Panc1 (cell line): Measurements from ENCODE around the gene LHFPL3. TPM values are rescaled to one million over a fixed set of nuclear protein-coding genes. Genes with fewer than 3 reads are reported as not detected.

Experiments
- ATAC-seq: fragments of 200-7000 bp; cut with Tn5 transposase; 2 replicates; pipeline ENCODE4 v1.9.1; 2020; ENCODE audit warnings: mild to moderate bottlenecking, moderate library complexity
- BruUV-seq: library from RNA; stranded (reverse); fragments of 400-500 nt; replicated peaks from 2 replicates; lab custom pipeline; 2021; lab: Mats Ljungman, UMichigan
- CTCF ChIA-PET: fragments of 300-600 bp; sonication (Branson Sonifier 250); formaldehyde crosslinking; loops from one replicate; lab custom pipeline; 2022; ENCODE audit warnings: antibody characterized with exemption; lab: Charles Lee
- POLR2A ChIA-PET: fragments of 300-600 bp; sonication (Branson Sonifier 250); formaldehyde crosslinking; loops from one replicate; lab custom pipeline; 2022; ENCODE audit warnings: antibody characterized with exemption; lab: Charles Lee
- DNase-seq: peaks from one replicate; pipeline ENCODE4 v3.0.0-alpha.2; 2010; ENCODE audit warnings: low read depth, low spot score
- H3K27ac ChIP-seq: 2 replicates; pipeline ENCODE4 v1.5.1; 2011; ENCODE audit warnings: mild to moderate bottlenecking, low read length, inconsistent platforms
- H3K27me3 ChIP-seq: fragments of 200-500 bp; sonication (Bioruptor generic); 2 replicates; pipeline ENCODE4 v1.6.0; 2014; ENCODE audit warnings: low read length, inconsistent platforms; ENCODE audit not compliant: control insufficient read depth, insufficient read depth
- H3K36me3 ChIP-seq: fragments of 200-500 bp; sonication (Bioruptor generic); 2 replicates; pipeline ENCODE4 v1.5.1; 2014; ENCODE audit warnings: inconsistent platforms, mild to moderate bottlenecking, low read length, moderate library complexity; ENCODE audit not compliant: control insufficient read depth, insufficient read depth
- H3K4me1 ChIP-seq: 2 replicates; pipeline ENCODE4 v1.5.1; 2011; ENCODE audit warnings: inconsistent platforms, mild to moderate bottlenecking, low read length, moderate library complexity; ENCODE audit not compliant: control insufficient read depth, insufficient read depth
- H3K4me3 ChIP-seq, 2 experiments: 2 replicates each; pipeline ENCODE4 v1.5.1; 2011 to 2012; ENCODE audit warnings: low read depth in 2 of 2, low read length in 2 of 2, mild to moderate bottlenecking in 2 of 2, inconsistent platforms in 1 of 2, moderate library complexity in 1 of 2
- H3K9me3 ChIP-seq: fragments of 200-500 bp; sonication (Bioruptor generic); 2 replicates; pipeline ENCODE4 v1.5.1; 2014; ENCODE audit warnings: low read depth, mild to moderate bottlenecking, inconsistent platforms, low read length, moderate library complexity; ENCODE audit not compliant: control insufficient read depth, insufficient read depth
- POLR2AphosphoS5 ChIP-seq: IDR thresholded peaks from 2 replicates; pipeline ENCODE4 v1.6.1; 2012; ENCODE audit warnings: mild to moderate bottlenecking, low read depth, low read length, moderate library complexity
- TCF7L2 ChIP-seq: IDR thresholded peaks from 2 replicates; pipeline ENCODE4 v1.6.1; 2011; ENCODE audit warnings: mild to moderate bottlenecking, low read depth, low read length, inconsistent platforms
- in situ Hi-C: cut with HindIII; loops from 2 replicates; pipeline ENCODE4 v1.10.0; 2016; ENCODE audit warnings: low sequenced_read_pairs, low pct_unique_long_range_greater_than_20kb
- intact Hi-C: fragments of 100-400 bp; cut with micrococcal nuclease; formaldehyde crosslinking; loops from one replicate; pipeline ENCODE4 v1.10.0; 2022; ENCODE audit not compliant: unreplicated experiment
- total RNA-seq: library from RNA; stranded (reverse); gene quantifications from one replicate; pipeline ENCODE4 v1.2.1, GENCODE V29; 2021; ENCODE audit not compliant: unreplicated experiment
- TF ChIP-seq, protein P1 (sequence below), 2 experiments: IDR thresholded peaks; 2 replicates each; pipeline ENCODE4 v1.6.1; 2011 to 2012; ENCODE audit warnings: low read depth in 2 of 2, control low read depth in 1 of 2, low read length in 1 of 2, mild to moderate bottlenecking in 1 of 2, moderate library complexity in 1 of 2; ENCODE audit not compliant: insufficient read depth in 1 of 2
- TF ChIP-seq, protein P2 (sequence below): fragments of 450-650 bp; IDR thresholded peaks from 2 replicates; pipeline ENCODE4 v1.5.1; 2017; ENCODE audit warnings: mild to moderate bottlenecking

Gene LHFPL3
- total RNA-seq, 1 experiment from 2014 or later = not detected

DNA sequence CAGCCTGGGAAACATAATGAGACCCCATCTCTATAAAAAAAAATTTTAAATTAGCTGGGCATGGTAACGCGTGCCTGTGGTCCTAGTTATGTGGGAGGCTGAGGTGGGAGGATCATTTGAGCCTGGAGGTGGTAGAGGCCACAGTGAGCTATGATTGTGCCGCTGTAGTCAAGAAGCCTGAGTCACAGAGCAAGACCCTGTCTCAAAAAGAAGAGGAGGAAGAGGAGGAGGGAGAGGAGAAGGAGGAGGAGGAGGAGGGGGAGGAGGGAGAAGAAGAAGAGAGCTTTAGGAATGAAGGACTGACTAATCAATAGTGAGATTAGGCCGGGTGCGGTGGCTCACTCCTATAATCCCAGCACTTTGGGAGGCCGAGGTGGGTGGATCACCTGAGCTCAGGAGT, 573.8 kb downstream of the LHFPL3 start:
- no peaks in the 10 kb centered on the region for H3K9me3 ChIP-seq
- TF ChIP-seq, protein P1, sequence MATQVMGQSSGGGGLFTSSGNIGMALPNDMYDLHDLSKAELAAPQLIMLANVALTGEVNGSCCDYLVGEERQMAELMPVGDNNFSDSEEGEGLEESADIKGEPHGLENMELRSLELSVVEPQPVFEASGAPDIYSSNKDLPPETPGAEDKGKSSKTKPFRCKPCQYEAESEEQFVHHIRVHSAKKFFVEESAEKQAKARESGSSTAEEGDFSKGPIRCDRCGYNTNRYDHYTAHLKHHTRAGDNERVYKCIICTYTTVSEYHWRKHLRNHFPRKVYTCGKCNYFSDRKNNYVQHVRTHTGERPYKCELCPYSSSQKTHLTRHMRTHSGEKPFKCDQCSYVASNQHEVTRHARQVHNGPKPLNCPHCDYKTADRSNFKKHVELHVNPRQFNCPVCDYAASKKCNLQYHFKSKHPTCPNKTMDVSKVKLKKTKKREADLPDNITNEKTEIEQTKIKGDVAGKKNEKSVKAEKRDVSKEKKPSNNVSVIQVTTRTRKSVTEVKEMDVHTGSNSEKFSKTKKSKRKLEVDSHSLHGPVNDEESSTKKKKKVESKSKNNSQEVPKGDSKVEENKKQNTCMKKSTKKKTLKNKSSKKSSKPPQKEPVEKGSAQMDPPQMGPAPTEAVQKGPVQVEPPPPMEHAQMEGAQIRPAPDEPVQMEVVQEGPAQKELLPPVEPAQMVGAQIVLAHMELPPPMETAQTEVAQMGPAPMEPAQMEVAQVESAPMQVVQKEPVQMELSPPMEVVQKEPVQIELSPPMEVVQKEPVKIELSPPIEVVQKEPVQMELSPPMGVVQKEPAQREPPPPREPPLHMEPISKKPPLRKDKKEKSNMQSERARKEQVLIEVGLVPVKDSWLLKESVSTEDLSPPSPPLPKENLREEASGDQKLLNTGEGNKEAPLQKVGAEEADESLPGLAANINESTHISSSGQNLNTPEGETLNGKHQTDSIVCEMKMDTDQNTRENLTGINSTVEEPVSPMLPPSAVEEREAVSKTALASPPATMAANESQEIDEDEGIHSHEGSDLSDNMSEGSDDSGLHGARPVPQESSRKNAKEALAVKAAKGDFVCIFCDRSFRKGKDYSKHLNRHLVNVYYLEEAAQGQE (IDR thresholded peaks at IDR 0.05; ENCODE audit: insufficient read depth in 1 of 2, low read depth in 2 of 2, low read length in 1 of 2) = no peak
- TF ChIP-seq, protein P2, sequence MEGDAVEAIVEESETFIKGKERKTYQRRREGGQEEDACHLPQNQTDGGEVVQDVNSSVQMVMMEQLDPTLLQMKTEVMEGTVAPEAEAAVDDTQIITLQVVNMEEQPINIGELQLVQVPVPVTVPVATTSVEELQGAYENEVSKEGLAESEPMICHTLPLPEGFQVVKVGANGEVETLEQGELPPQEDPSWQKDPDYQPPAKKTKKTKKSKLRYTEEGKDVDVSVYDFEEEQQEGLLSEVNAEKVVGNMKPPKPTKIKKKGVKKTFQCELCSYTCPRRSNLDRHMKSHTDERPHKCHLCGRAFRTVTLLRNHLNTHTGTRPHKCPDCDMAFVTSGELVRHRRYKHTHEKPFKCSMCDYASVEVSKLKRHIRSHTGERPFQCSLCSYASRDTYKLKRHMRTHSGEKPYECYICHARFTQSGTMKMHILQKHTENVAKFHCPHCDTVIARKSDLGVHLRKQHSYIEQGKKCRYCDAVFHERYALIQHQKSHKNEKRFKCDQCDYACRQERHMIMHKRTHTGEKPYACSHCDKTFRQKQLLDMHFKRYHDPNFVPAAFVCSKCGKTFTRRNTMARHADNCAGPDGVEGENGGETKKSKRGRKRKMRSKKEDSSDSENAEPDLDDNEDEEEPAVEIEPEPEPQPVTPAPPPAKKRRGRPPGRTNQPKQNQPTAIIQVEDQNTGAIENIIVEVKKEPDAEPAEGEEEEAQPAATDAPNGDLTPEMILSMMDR = no peak
- intact Hi-C loops (no loop called here), in situ Hi-C loops (no loop called here)
- peaks cover 10% of the 10 kb centered on the region for H3K27me3 ChIP-seq
- CTCF ChIA-PET = interaction anchor here (0.6 kb wide), 2 partner anchors 9 to 595 kb away, joined by 3 to 6 read pairs; no protein-coding TSS in a partner anchor
- no peak overlapping the region for H3K4me3 ChIP-seq
- BruUV-seq = no TSS peak
- H3K36me3 ChIP-seq = no peaks in the 10 kb centered on the region
- DNase-seq (no peak), ATAC-seq (no peak)
- no peak overlapping the region for H3K27ac ChIP-seq
- H3K4me1 ChIP-seq = no peaks in the 10 kb centered on the region
- POLR2A ChIA-PET = no interaction called here

DNA sequence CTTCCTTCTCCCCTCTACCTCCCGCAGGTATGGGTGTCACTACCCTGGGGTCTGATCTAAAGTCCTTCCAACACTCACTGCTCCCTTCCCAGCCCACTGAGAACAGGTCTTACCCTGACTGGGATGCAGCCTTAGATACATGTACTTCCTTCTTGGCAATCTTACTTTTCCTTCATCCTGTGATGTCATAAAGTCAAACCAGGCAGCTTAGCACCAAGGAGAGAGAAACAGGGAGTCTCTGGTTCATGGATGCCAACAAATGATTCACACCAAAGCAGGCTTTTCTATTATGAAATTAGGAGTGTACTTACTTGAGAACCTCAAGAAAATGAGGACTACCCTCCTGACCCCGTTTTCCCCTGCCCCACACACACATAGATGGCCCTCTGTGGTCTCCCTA, 574.6 kb downstream of the LHFPL3 start:
- Histone ChIP-seq H3K27me3 (peaks cover 18% of the 10 kb centered on the region), H3K9me3 (no peaks in the 10 kb centered on the region), H3K4me1 (no peaks in the 10 kb centered on the region), H3K27ac (no peak overlapping the region), H3K36me3 (no peaks in the 10 kb centered on the region), H3K4me3 (no peak overlapping the region)
- in situ Hi-C loops = no loop called here
- ATAC-seq (no peak), DNase-seq (no peak)
- CTCF ChIA-PET = interaction anchor here (0.7 kb wide), 1 partner anchor 21 kb away, joined by 6 read pairs; no protein-coding TSS in a partner anchor
- no TSS peak for BruUV-seq
- intact Hi-C loops = no loop called here
- TF ChIP-seq TCF7L2 (no peak), POLR2AphosphoS5 (no peak)
- TF ChIP-seq, protein P1 (IDR thresholded peaks at IDR 0.05; ENCODE audit: insufficient read depth in 1 of 2, low read depth in 2 of 2, low read length in 1 of 2) = no peak
- POLR2A ChIA-PET = no interaction called here
